Ovary (tissue), 9 donors: ENCODE data around the gene SAMD5. TPM values are rescaled to one million over a fixed set of nuclear protein-coding genes. Genes with fewer than 3 reads are reported as not detected.
"Not testable (repeated sequence)": the region's sequence is repeated elsewhere in the genome, so short reads cannot be mapped to it uniquely, and the experiment has no call there.

Experiments
- DNase-seq, 5 donors: peaks; one replicate each; pipeline ENCODE4 v3.0.0-alpha.2; 2019 to 2020
- H3K27ac ChIP-seq, 2 donors: fragments of 200-600 bp; one replicate each; pipeline versions ENCODE4 v1.5.1 to v1.8.0; 2019 to 2022
- H3K27me3 ChIP-seq: fragments of 200-600 bp; one replicate; pipeline ENCODE4 v1.8.0; 2022
- H3K36me3 ChIP-seq: fragments of 200-600 bp; sonication (generic); one replicate; pipeline ENCODE4 v1.5.1; 2019
- H3K4me1 ChIP-seq: one replicate; pipeline ENCODE4 v1.8.1; 2013; ENCODE audit warnings: mild to moderate bottlenecking, moderate library complexity; ENCODE audit not compliant: insufficient read depth
- H3K4me3 ChIP-seq: fragments of 200-600 bp; sonication (generic); one replicate; pipeline ENCODE4 v1.5.1; 2017
- H3K9me3 ChIP-seq, 2 donors: fragments of 200-600 bp in 1 of 2; sonication (generic) in 1 of 2; one replicate each; pipeline versions ENCODE4 v1.5.1 to v1.8.1; 2013 to 2019; ENCODE audit warnings: mild to moderate bottlenecking in 1 of 2, moderate library complexity in 1 of 2
- EP300 ChIP-seq: sonication (generic); formaldehyde crosslinking; IDR thresholded peaks from one replicate; pipeline ENCODE4 v1.6.1; 2017; ENCODE audit warnings: antibody characterized with exemption
- POLR2A ChIP-seq: fragments of 450-650 bp; IDR thresholded peaks from one replicate; pipeline ENCODE4 v1.6.1; 2017; ENCODE audit warnings: antibody characterized with exemption, mild to moderate bottlenecking, moderate library complexity
- WGBS, 3 donors: extraction: QIAGEN DNeasy Blood & Tissue Kit in 1 of 3; methylation state at CpG; one replicate each; pipeline versions ENCODE4 v1.1.5 to v1.1.7; 2013 to 2017; 5-methylcytosine and 5-hydroxymethylcytosine counted together
- intact Hi-C, 4 donors: fragments of 100-400 bp; cut with DNase I; formaldehyde crosslinking; loops; one replicate each; pipeline versions ENCODE4 v1.11.0 to v1.15.1; 2022 to 2023
- polyA plus RNA-seq, 2 donors: library from polyadenylated mRNA; stranded (reverse); fragments of 200-250 nt in 1 of 2; fragments of 350-450 nt in 1 of 2; fragmentation: Illumina TruSeq in 1 of 2; extraction: RNeasy Lipid Tissue Mini Kit (QIAGEN cat#74804) in 1 of 2; gene quantifications; one replicate each; pipeline ENCODE4 v1.2.3, GENCODE V29; 2013 to 2014
- total RNA-seq, 7 donors: library from RNA; depleted of rRNA in 2 of 7; stranded (reverse); fragments of >200 nt in 2 of 7; fragmentation: NEBNext Ultra II Directional in 3 of 7; extraction: Animal tissue kit (Norgen Biotek cat#: 25700) in 3 of 7; gene quantifications; one replicate each; pipeline versions ENCODE4 v1.1.0 to v1.2.4, GENCODE V29; 2016 to 2023
- TF ChIP-seq, protein P1 (sequence below), 3 donors: fragments of 450-650 bp in 2 of 3; fragments of 200-600 bp in 1 of 3; IDR thresholded peaks; one replicate each; pipeline versions ENCODE4 v1.5.1 to v1.8.0; 2016 to 2022; ENCODE audit warnings: antibody characterized with exemption in 3 of 3, mild to moderate bottlenecking in 1 of 3
- donor health status: DM: no; HTN: no; CAD: no; lungs with moderate emphysema.
- donor health status: DM: no; HTN: no; CAD: no.
- donor health status: Bipolar disorder and iron deficiency.
- donor health status: DM: yes; HTN: yes; CAD: no.
- donor health status: DM: no; HTN: no; CAD: no.
- donor health status: DM: yes; HTN: yes; CAD: no.

The SAMD5 gene
- total and polyA plus RNA-seq, 9 donors = 0.13 to 3.9 (median 1.6) TPM

DNA sequence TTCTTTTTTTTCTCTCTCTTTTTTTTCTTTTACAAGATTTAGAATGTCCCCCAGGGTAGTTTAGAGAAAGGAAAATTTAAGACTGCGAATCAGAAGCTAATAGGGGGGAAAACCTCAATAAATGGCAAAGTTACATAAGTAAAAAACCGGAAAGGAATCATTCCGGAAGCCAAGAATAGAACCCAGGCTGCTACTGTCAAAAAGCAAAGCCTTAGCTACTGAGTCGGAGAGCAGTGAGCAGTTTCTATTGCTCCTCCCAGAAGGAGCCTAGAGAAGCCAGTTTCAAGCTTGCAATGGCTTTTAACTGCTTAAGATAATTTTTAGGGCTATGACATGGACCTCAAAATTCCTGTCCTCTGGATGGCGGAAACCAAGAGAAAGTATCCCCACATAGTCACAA lies 31.6 kb downstream of the SAMD5 start:
- Histone ChIP-seq H3K27me3 (no peaks in the 10 kb centered on the region), H3K27ac (no peak overlapping the region), H3K36me3 (no peaks in the 10 kb centered on the region), H3K4me1 (no peaks in the 10 kb centered on the region), H3K9me3 (no peaks in the 10 kb centered on the region), H3K4me3 (no peak overlapping the region)
- WGBS, 3 donors = 86 to 88% (median 87%) methylated on average over 5 of the region's 5 CpGs
- DNase-seq = no peak
- intact Hi-C loops = no loop called here
- TF ChIP-seq POLR2A (no peak), EP300 (no peak)
- TF ChIP-seq, protein P1, sequence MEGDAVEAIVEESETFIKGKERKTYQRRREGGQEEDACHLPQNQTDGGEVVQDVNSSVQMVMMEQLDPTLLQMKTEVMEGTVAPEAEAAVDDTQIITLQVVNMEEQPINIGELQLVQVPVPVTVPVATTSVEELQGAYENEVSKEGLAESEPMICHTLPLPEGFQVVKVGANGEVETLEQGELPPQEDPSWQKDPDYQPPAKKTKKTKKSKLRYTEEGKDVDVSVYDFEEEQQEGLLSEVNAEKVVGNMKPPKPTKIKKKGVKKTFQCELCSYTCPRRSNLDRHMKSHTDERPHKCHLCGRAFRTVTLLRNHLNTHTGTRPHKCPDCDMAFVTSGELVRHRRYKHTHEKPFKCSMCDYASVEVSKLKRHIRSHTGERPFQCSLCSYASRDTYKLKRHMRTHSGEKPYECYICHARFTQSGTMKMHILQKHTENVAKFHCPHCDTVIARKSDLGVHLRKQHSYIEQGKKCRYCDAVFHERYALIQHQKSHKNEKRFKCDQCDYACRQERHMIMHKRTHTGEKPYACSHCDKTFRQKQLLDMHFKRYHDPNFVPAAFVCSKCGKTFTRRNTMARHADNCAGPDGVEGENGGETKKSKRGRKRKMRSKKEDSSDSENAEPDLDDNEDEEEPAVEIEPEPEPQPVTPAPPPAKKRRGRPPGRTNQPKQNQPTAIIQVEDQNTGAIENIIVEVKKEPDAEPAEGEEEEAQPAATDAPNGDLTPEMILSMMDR (IDR thresholded peaks at IDR 0.05) = no peak

DNA sequence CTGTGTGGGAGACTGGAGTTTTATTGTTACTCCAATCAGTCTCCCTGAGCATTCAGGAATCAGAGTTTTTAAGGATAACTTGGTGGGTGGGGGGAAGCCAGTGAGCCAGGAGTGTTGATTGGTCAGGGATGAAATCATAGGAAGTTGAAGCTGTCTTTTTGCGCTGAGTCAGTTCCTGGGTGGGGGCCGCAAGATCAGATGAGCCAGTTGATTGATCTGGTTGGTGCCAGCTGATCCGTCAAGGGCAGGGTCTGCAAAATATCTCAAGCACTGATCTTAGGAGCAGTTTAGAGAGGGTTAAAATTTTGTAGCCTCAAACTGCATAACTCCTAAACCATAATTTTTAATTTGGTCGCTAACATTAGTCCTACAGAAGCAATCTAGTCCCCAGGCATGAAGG lies 33.9 kb downstream of the SAMD5 start:
- 76 to 81% (median 78%) methylated on average over 4 of the region's 4 CpGs for WGBS, 3 donors

DNA sequence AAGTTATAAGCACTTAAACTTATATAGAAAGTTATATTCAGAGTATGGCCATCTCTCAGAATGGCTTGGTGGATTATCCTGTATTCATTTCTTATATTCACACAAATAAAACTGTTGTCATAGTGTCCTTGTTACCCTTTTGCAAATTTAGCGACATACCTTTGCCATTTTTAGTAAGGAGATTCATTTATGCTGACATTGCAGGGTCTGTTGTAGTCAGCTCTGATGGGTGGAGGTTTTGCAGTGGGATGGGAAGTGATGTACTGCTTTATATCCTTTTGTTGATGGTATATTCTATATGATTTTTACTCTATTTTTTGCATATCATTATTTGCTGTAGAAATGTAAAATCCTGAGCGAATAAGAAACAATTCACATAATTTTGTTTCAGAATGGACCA lies 35.9 kb downstream of the SAMD5 start:
- peaks cover 1% of the 10 kb centered on the region for H3K4me1 ChIP-seq
- no peaks in the 10 kb centered on the region for H3K36me3 ChIP-seq
- no peak overlapping the region for H3K4me3 ChIP-seq
- 48 to 76% (median 51%) methylated on average over 2 of the region's 2 CpGs for WGBS, 3 donors
- H3K27ac ChIP-seq = no peak overlapping the region
- TF ChIP-seq EP300 (no peak), POLR2A (no peak)
- TF ChIP-seq, protein P1 (IDR thresholded peaks at IDR 0.05) = no peak
- no peak for DNase-seq
- H3K27me3 ChIP-seq = no peaks in the 10 kb centered on the region
- H3K9me3 ChIP-seq = no peaks in the 10 kb centered on the region
- intact Hi-C loops = no loop called here

More for the DNA sequence above, 33.9 kb downstream of the SAMD5 start:
- H3K4me3 ChIP-seq, intact Hi-C loops, H3K36me3 ChIP-seq, H3K27me3 ChIP-seq, H3K9me3 ChIP-seq, DNase-seq, H3K4me1 ChIP-seq, H3K27ac ChIP-seq: not testable (repeated sequence)

DNA sequence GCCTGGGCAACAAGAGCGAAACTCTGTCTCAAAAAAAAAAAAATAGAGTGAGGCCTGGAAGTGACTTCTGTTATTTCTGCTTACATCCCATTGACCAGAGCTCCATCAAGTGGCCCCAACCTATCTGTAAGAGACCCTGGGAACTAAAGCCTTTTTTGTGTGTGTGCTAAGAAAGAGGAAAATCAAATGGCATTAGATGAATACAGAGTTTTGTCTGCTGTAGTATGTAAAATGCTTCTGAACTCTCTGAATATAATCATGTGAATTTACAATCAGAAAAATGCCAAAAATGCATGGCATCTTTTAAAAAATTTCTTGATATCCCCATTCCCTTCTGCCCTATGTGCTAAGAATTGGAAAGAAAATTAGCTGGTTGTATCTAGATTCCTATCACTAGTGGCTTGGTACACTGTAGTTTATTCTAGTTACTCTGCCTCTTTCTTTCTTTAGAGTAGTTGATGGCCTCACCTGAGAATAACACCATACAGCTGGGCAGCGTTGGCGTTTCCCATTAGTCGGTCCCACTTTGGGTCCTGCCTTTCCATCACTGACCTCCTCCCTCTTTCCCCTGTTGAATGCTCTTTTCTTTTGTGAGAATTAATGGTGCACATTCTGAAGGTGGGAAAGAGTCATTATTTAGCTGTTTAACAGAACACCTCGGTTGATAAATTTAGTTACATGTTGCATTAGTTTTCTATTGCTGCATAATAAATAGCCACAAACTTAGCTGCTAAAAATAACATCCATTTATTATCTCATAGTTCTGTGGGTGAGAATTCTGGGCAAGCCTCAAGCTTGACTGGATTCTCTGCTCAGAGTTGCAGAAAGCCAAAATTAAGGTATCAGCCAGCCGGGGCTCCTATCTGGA lies 38.2 kb downstream of the SAMD5 start:
- WGBS, 3 donors = 51 to 62% (median 60%) methylated on average over 6 of the region's 6 CpGs
- no peak for DNase-seq

More for the DNA sequence above, 38.2 kb downstream of the SAMD5 start:
- Histone ChIP-seq H3K4me3 (no peak overlapping the region), H3K27ac (no peak overlapping the region), H3K9me3 (no peaks in the 10 kb centered on the region), H3K36me3 (no peaks in the 10 kb centered on the region), H3K4me1 (peaks cover 1% of the 10 kb centered on the region), H3K27me3 (no peaks in the 10 kb centered on the region)
- intact Hi-C loops = no loop called here
- TF ChIP-seq, protein P1 (IDR thresholded peaks at IDR 0.05) = no peak
- TF ChIP-seq EP300 = no peak
- TF ChIP-seq POLR2A = no peak
